Measurements from ENCODE around the gene TLL2.

GRCh38 chr10:96513698-96514561 is at the start of gene TLL2:
- TF ChIP-seq POLR2AphosphoS5 (IDR thresholded peaks at IDR 0.05; ENCODE audit: insufficient read depth, low read depth, low read length) (peak; percentile 66), CTCF (IDR thresholded peaks at IDR 0.05; ENCODE audit: extremely low read depth in 1 of 2, insufficient read depth in 1 of 2, low read depth in 1 of 2, low read length in 2 of 2) (peak; percentile 48 to 74), POLR2A (IDR thresholded peaks at IDR 0.05; ENCODE audit: low read depth, low read length) (no peak), EZH2 (IDR thresholded peaks at IDR 0.05; ENCODE audit: borderline replicate concordance, low read depth, low read length, severe bottlenecking) (no peak), GATA2 (IDR thresholded peaks at IDR 0.05; ENCODE audit: insufficient read depth, insufficient read length, low read depth, low read length) (no peak), MYC (IDR thresholded peaks at IDR 0.05; ENCODE audit: low read depth, low read length) (no peak), MAX (IDR thresholded peaks at IDR 0.05; ENCODE audit: insufficient read depth, insufficient read length) (no peak), JUN (IDR thresholded peaks at IDR 0.05; ENCODE audit: borderline replicate concordance, insufficient read depth, insufficient read length, low read depth) (no peak), FOS (IDR thresholded peaks at IDR 0.05; ENCODE audit: borderline replicate concordance, insufficient read depth, low read length) (no peak)
